H9 (cell line): ENCODE data around the gene TMEM242. TPM values are rescaled to one million over a fixed set of nuclear protein-coding genes. Genes with fewer than 3 reads are reported as not detected.

Source experiments
- DNase-seq: peaks from one replicate; pipeline ENCODE4 v3.0.0-alpha.2; 2017
- H2AFZ ChIP-seq: one replicate; pipeline ENCODE4 v1.6.1; 2013; ENCODE audit warnings: mild to moderate bottlenecking, low read length, control low read depth, moderate library complexity
- H2AK5ac ChIP-seq: 2 replicates; pipeline ENCODE4 v1.6.1; 2013; ENCODE audit warnings: low read length, control low read depth, mixed read lengths; ENCODE audit not compliant: insufficient read length
- H2BK120ac ChIP-seq: one replicate; pipeline ENCODE4 v1.6.1; 2013; ENCODE audit warnings: low read depth, mild to moderate bottlenecking, low read length, control low read depth, inconsistent platforms; ENCODE audit not compliant: poor library complexity, severe bottlenecking
- H2BK12ac ChIP-seq: 2 replicates; pipeline ENCODE4 v1.6.1; 2013; ENCODE audit warnings: low read length, control low read depth, mixed read lengths, low read depth; ENCODE audit not compliant: insufficient read length
- H2BK15ac ChIP-seq: 2 replicates; pipeline ENCODE4 v1.6.1; 2013; ENCODE audit warnings: low read depth, low read length, control low read depth
- H2BK20ac ChIP-seq: one replicate; pipeline ENCODE4 v1.6.1; 2013; ENCODE audit warnings: low read depth, mild to moderate bottlenecking, low read length, control low read depth, inconsistent platforms; ENCODE audit not compliant: poor library complexity, severe bottlenecking
- H2BK5ac ChIP-seq: 2 replicates; pipeline ENCODE4 v1.6.1; 2013; ENCODE audit warnings: low read length, control low read depth, mixed read lengths; ENCODE audit not compliant: insufficient read length
- H3K14ac ChIP-seq: 2 replicates; pipeline ENCODE4 v1.6.1; 2013; ENCODE audit warnings: low read length, control low read depth; ENCODE audit not compliant: insufficient read depth
- H3K18ac ChIP-seq: 2 replicates; pipeline ENCODE4 v1.6.1; 2013; ENCODE audit warnings: low read depth, mild to moderate bottlenecking, mixed read lengths, low read length, control low read depth; ENCODE audit not compliant: insufficient read length
- H3K23ac ChIP-seq: 2 replicates; pipeline ENCODE4 v1.6.1; 2013; ENCODE audit warnings: low read length, control low read depth, mixed read lengths, low read depth; ENCODE audit not compliant: insufficient read length
- H3K23me2 ChIP-seq: 2 replicates; pipeline ENCODE4 v1.6.1; 2013; ENCODE audit warnings: low read depth, mild to moderate bottlenecking, mixed read lengths, low read length, control low read depth; ENCODE audit not compliant: insufficient read length, poor library complexity, severe bottlenecking
- H3K27ac ChIP-seq: 2 replicates; pipeline ENCODE4 v1.5.1; 2013; ENCODE audit warnings: low read length, control low read depth, mixed read lengths, low read depth; ENCODE audit not compliant: insufficient read length
- H3K27me3 ChIP-seq: 2 replicates; pipeline ENCODE4 v1.6.1; 2013; ENCODE audit warnings: low read length, control low read depth, inconsistent platforms; ENCODE audit not compliant: insufficient read depth
- H3K4ac ChIP-seq: 2 replicates; pipeline ENCODE4 v1.6.1; 2013; ENCODE audit warnings: low read depth, mild to moderate bottlenecking, control low read depth, inconsistent platforms, low read length, moderate library complexity
- H3K4me1 ChIP-seq: 2 replicates; pipeline ENCODE4 v1.6.1; 2013; ENCODE audit warnings: low read length, control low read depth, inconsistent platforms; ENCODE audit not compliant: insufficient read depth
- H3K4me2 ChIP-seq: 2 replicates; pipeline ENCODE4 v1.6.1; 2013; ENCODE audit warnings: low read length, control low read depth, mixed read lengths; ENCODE audit not compliant: insufficient read length, insufficient read depth
- H3K56ac ChIP-seq: 2 replicates; pipeline ENCODE4 v1.6.1; 2013; ENCODE audit warnings: low read depth, mild to moderate bottlenecking, mixed read lengths, low read length, control low read depth; ENCODE audit not compliant: insufficient read length
- H3K79me1 ChIP-seq: 2 replicates; pipeline ENCODE4 v1.6.1; 2013; ENCODE audit warnings: low read depth, mild to moderate bottlenecking, moderate library complexity, low read length, control low read depth, inconsistent platforms; ENCODE audit not compliant: insufficient read depth, poor library complexity, severe bottlenecking
- H3K79me2 ChIP-seq: 2 replicates; pipeline ENCODE4 v1.6.1; 2013; ENCODE audit warnings: low read length, control low read depth, inconsistent platforms; ENCODE audit not compliant: insufficient read depth
- H3K9ac ChIP-seq: 2 replicates; pipeline ENCODE4 v1.6.1; 2013; ENCODE audit warnings: low read length, control low read depth, mixed read lengths; ENCODE audit not compliant: insufficient read length; ENCODE audit errors: extremely low read depth
- H3K9me3 ChIP-seq: one replicate; pipeline ENCODE4 v1.6.1; 2013; ENCODE audit warnings: low read depth, low read length, inconsistent platforms; ENCODE audit not compliant: control insufficient read depth
- H3T11ph ChIP-seq: one replicate; pipeline ENCODE4 v1.6.1; 2013; ENCODE audit warnings: mild to moderate bottlenecking, low read length, control low read depth, inconsistent platforms
- H4K20me1 ChIP-seq: one replicate; pipeline ENCODE4 v1.6.1; 2013; ENCODE audit not compliant: control insufficient read depth, insufficient read length, insufficient read depth
- H4K5ac ChIP-seq: 2 replicates; pipeline ENCODE4 v1.6.1; 2013; ENCODE audit warnings: low read depth, mild to moderate bottlenecking, mixed read lengths, low read length, control low read depth; ENCODE audit not compliant: insufficient read length
- H4K8ac ChIP-seq: replicated peaks from 2 replicates; pipeline ENCODE4 v1.6.1; 2013; ENCODE audit warnings: low read length, control low read depth, mixed read lengths, low read depth; ENCODE audit not compliant: insufficient read length
- H4K91ac ChIP-seq: 2 replicates; pipeline ENCODE4 v1.6.1; 2013; ENCODE audit warnings: low read depth, mild to moderate bottlenecking, moderate library complexity, mixed read lengths, low read length, control low read depth; ENCODE audit not compliant: insufficient read length
- H3K27ac Mint-ChIP-seq, 3 experiments: 2 replicates in 2 of 3; 3 replicates in 1 of 3; pipeline ENCODE4 v1.8.0; 2020 to 2021; ENCODE audit warnings: mixed read lengths in 3 of 3, mild to moderate bottlenecking in 1 of 3, moderate library complexity in 1 of 3
- H3K27me3 Mint-ChIP-seq: 2 replicates; pipeline ENCODE4 v1.8.0; 2021; ENCODE audit warnings: low read depth, mild to moderate bottlenecking, moderate library complexity, mixed read lengths
- H3K36me3 Mint-ChIP-seq, 3 experiments: 2 replicates in 2 of 3; 3 replicates in 1 of 3; pipeline ENCODE4 v1.8.0; 2020 to 2021; ENCODE audit warnings: low read depth in 3 of 3, mixed read lengths in 3 of 3; ENCODE audit not compliant: insufficient read depth in 1 of 3
- H3K4me1 Mint-ChIP-seq, 2 experiments: 2 replicates each; pipeline ENCODE4 v1.8.0; 2020; ENCODE audit warnings: mixed read lengths in 2 of 2
- H3K4me3 Mint-ChIP-seq, 2 experiments: 2 replicates in 1 of 2; 3 replicates in 1 of 2; pipeline ENCODE4 v1.8.0; 2020 to 2021; ENCODE audit warnings: mild to moderate bottlenecking in 2 of 2, mixed read lengths in 2 of 2, moderate library complexity in 1 of 2
- H3K9me3 Mint-ChIP-seq, 2 experiments: 2 replicates in 1 of 2; 3 replicates in 1 of 2; pipeline ENCODE4 v1.8.0; 2020; ENCODE audit warnings: mild to moderate bottlenecking in 2 of 2, mixed read lengths in 2 of 2, moderate library complexity in 1 of 2
- CTCF ChIP-seq: fragments of 200-600 bp; sonication (generic); conservative IDR thresholded peaks from 3 replicates; pipeline ENCODE4 v1.8.0; 2021; ENCODE audit warnings: antibody characterized with exemption, mild to moderate bottlenecking
- WGBS: extraction: QIAGEN DNeasy Blood & Tissue Kit; methylation state at CpG from one replicate; pipeline ENCODE4 v1.1.7; 2013; ENCODE audit warnings: missing lambda C conversion rate, low lambda C conversion rate, mixed read lengths; ENCODE audit not compliant: insufficient read length; ENCODE audit errors: extremely low coverage; 5-methylcytosine and 5-hydroxymethylcytosine counted together
- total RNA-seq: library from RNA; stranded (reverse); gene quantifications from 2 replicates; pipeline ENCODE4 v1.2.1, GENCODE V29; 2021

TMEM242 gene
- total RNA-seq, 1 experiment from 2014 or later = 10.5 TPM

DNA sequence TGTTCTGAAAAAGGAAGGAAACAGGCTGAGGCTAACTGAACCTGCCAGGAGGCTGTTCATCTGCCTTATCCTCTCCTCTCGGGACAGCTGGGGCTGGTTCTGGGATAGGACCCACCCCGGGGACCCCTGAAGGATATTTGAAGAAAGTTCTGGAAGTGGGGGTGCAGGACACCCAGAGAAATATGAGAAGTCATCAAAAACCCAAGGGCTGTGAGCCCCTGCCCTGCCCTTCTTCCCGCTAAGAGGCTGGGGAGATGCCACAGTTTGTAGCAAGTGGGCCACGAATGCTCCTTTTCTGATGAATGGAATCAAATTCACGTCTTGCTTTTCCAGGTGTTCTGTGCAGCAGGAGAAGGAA lies 37.9 kb downstream of the TMEM242 start:
- H3K27me3 ChIP-seq = no peaks in the 10 kb centered on the region
- H3K14ac ChIP-seq = no peak overlapping the region
- H3K4me2 ChIP-seq = no peak overlapping the region
- no peak overlapping the region for H2BK5ac ChIP-seq
- H3K4me1 ChIP-seq = no peaks in the 10 kb centered on the region
- no peaks in the 10 kb centered on the region for H3K79me1 ChIP-seq
- H4K8ac ChIP-seq = no peak overlapping the region
- H3K27me3 Mint-ChIP-seq = peaks cover 2% of the 10 kb centered on the region; the same call in 1 of the 2 replicates
- no peak overlapping the region for H3K27ac Mint-ChIP-seq
- H3K9me3 ChIP-seq = no peaks in the 10 kb centered on the region
- H2AK5ac ChIP-seq = no peak overlapping the region
- H4K20me1 ChIP-seq = no peaks in the 10 kb centered on the region
- no peaks in the 10 kb centered on the region for H3K23me2 ChIP-seq
- H3K9me3 Mint-ChIP-seq = no peaks in the 10 kb centered on the region
- H3K4me3 Mint-ChIP-seq = no peak overlapping the region; a peak in 1 of 5 replicates
- WGBS = no CpG with 5 or more reads among the region's 5 CpGs
- peaks cover 0 to 5% (median 2%) of the 10 kb centered on the region in 3 experiments; a peak in 3 of 7 replicates for H3K36me3 Mint-ChIP-seq
- H3K79me2 ChIP-seq = no peaks in the 10 kb centered on the region
- no peak overlapping the region for H2BK15ac ChIP-seq
- H3K4me1 Mint-ChIP-seq = peaks cover 0 to 18% of the 10 kb centered on the region in 2 experiments; a peak in 2 of 4 replicates
- H2BK12ac ChIP-seq = no peak overlapping the region
- H2AFZ ChIP-seq = no peak overlapping the region
- DNase-seq = no peak
- no peak overlapping the region for H4K5ac ChIP-seq
- H3T11ph ChIP-seq = no peak overlapping the region
- no peak overlapping the region for H3K56ac ChIP-seq
- no peak overlapping the region for H2BK120ac ChIP-seq
- no peak overlapping the region for H2BK20ac ChIP-seq
- no peak overlapping the region for H3K23ac ChIP-seq
- no peak overlapping the region for H4K91ac ChIP-seq
- no peak overlapping the region for H3K27ac ChIP-seq
- no peak for TF ChIP-seq CTCF
- no peak overlapping the region for H3K9ac ChIP-seq
- H3K18ac ChIP-seq = no peak overlapping the region
- no peak overlapping the region for H3K4ac ChIP-seq
